NCI-H128 (cell line): ENCODE data around the gene TREML4.

ENCODE experiments used
- DNase-seq: peaks from one replicate; lab custom pipeline; 2025; ENCODE audit not compliant: unreplicated experiment; lab: John Stamatoyannopoulos, UW

The TREML4 gene

GRCh38 chr6:41283600-41283999, 55.5 kb downstream of the TREML4 start:
- DNase-seq = no peak

- DNase-seq = no peak
These were observed 56.6 kb downstream of the TREML4 start for GRCh38 chr6:41284726-41285125.

- no peak for DNase-seq
These were observed 58.6 kb downstream of the TREML4 start, which contains the start of gene TREM1 for GRCh38 chr6:41286544-41287346. Gene TREM1, minus strand, starts transcription at chr6:41286682. Its CDS starts 27 bp downstream, at chr6:41286655.

- peak; percentile 72 for DNase-seq
These were observed 60.0 kb downstream of the TREML4 start for GRCh38 chr6:41288030-41288753.
